Activated gamma-delta T cell treated with Interleukin-2 at 50 U/mL for 16 hours (primary cell): Measurements from ENCODE around the gene MAPK6.
"Not testable (repeated sequence)": the region's sequence is repeated elsewhere in the genome, so short reads cannot be mapped to it uniquely, and the experiment has no call there.

Experiments used
- DNase-seq: peaks from one replicate; pipeline ENCODE4 v3.0.0-alpha.2; 2020

The MAPK6 gene

DNA sequence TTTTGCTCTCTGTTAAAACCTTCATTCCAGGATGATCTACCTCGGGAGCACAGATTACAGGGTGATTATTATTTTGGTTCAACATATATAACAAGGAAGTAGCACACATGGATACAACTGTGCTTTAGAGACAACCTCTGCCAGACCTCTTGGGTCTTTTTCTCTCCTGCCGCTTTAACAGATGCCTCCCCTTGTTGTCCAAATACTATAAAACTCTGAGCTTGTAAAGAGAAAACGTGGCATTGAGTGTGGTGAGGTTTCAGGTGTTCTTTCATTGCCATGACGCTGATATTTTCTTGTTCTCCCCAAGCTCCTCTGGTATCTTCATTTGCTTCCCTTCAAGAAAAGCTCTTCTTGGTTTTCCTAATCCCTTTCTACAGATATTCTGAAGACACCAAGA is 64.6 kb downstream of the MAPK6 start:
- DNase-seq = no peak

DNA sequence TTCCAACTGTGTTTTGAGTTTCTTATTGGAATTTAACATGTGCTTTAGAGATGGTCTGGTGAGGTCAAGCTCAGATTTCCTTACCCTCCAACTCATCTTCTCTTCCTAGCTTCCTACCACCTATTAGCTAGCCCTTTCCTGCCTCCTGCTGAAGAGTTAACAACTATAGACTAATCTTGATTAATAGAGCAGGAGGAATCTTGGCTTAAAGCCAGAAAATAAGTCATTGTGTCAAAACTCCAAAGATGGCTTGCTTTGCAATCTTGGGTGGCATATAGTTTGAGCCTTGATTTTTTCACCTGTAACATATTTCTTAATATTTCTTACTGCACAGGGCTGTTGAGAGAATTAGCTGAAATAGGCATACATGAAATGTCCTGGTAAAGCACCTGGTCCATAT is 66.3 kb downstream of the MAPK6 start:
- DNase-seq = no peak

GRCh38 chr15:52086011-52086786 is 67.2 kb downstream of the MAPK6 start:
- DNase-seq = no peak

DNA sequence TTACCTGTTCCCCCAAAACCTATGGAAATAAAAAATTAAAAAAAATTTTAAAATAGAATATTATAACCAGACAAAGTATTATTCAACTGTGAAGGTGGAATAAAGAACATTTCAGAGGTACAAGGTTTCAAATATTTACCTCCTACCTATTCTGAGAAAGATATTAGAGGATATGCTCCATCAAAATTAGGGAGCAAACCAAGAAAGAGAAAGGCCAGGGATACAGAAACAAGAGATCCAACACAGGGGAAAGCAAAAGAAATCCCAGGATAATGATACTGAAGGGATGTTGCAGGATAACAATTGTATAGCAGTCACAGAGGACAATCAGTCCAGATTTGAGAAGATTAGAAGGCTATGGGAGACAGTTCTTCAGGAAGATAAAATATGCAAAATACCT is 71.2 kb downstream of the MAPK6 start:
- DNase-seq = no peak

DNA sequence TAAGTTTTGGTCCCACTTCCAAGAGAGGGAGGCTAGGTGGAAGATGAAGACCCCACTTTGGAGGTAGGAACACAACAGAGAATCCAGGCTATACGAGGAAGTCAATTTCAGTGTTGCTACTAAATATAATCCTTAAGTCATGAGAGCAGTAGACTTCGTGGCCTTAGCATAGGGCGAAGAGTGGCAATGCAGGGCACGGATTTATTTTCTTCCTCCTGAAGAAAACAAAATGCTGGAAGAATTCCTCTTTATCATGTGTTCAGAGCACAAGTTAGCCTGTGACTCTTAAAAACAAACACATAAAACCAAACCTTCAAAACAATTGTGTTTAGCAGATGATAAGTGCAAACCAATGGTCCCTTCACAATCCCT is 74.1 kb downstream of the MAPK6 start:
- no peak for DNase-seq

DNA sequence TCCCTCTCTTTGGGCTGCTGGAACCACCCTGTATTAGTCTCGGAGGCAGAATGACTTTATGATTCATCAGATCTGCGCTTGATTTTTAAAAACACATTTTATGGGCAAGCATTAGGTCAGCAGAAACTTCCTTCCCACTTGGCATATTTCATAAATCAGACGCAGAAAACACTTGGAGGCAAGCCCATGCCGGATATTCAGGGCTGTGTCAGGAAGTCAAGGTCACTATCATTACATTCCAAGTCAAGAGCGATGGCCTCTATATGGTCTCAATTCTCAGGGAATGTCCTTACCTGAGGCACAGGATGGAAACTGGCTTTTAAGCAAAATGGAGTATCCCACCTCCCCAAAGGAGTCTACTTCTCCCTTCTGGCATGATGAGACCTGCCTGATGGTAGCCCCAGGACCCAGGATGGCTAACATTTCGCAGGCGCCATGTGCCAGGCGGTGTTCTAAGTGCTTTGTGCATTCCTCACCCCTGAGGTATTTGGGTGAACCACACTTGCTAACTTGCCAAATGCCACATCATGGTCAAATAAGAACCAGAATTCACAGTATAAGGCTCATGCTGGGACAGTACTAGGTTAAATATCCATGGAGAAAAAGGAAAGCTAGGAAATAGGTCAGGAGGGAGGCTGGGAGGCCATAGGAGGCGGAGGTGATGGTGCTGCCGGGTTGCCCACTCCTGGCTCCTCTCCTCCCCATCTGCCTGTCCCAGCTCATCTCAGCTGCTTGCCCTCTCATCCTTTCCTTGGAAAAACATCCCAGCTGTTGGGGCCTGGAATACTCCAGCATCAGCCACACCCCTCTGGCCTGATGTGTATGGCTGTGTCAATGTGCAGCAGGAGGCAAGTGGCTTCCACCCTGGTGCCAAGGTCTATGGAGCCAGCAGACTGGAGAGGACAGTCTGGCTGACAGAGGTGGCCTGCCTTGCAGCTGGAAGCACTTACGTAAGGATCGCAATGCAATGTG is 74.8 kb downstream of the MAPK6 start:
- DNase-seq = no peak

DNA sequence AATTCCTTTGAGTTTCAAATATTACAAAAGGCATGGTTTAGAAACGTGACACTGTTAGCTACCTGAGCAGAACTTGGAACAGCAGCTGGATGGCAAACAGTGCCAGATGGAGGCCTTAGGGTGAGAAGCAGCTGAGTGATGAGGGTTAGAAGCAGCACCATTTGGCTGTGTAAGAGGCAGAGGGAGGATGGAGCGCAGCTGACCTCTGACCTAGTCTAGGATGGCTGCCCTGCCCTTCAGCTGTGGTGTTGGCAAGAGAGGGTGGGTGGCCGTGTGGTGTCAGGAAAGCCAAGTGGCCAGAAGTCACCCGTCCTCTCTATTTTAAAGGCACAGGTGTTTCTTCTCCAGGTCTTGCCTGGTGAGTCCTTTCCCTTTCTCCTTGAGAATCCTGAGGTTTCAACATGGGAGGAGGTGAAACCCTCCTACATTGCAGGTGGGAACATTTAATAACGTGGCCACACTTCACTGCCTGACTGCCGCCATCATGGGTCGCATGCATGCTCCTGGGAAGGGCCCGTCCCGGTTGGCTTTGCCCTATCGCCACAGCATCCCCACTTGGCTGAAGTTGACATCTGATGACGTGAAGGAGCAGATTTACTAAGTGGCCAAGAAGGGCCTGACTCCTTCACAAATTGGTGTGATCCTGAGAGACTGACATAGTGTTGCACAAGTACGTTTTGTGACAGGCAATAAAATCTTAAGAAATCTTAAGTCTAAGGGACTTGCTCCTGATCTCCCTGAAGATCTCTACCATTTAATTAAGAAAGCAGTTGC is 76.0 kb downstream of the MAPK6 start:
- no peak for DNase-seq

GRCh38 chr15:52095597-52096262 is 76.7 kb downstream of the MAPK6 start:
- no peak for DNase-seq

- not testable (repeated sequence) for DNase-seq
These were observed 77.5 kb downstream of the MAPK6 start for GRCh38 chr15:52096536-52096935.

DNA sequence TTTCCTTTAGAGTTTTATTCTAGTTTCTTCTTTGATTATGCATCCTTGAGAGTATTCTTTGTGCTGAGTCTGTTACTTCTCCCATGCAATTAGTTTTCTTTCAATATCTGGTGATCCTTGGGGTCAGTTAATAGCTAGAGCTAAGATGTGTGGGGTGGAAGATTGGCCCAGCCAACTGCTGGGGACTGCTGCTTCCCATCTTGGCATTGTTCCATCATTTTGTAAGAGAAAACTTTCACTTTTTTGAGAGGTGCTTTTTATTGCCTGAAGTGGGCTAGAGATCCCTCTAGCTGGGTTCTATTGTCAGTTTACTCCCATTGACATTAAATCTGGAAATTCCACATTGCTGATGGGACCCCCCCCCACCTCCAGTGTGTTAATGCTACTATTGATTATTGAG is 78.2 kb downstream of the MAPK6 start:
- no peak for DNase-seq

GRCh38 chr15:52098323-52098722 is 79.3 kb downstream of the MAPK6 start:
- DNase-seq = no peak

DNA sequence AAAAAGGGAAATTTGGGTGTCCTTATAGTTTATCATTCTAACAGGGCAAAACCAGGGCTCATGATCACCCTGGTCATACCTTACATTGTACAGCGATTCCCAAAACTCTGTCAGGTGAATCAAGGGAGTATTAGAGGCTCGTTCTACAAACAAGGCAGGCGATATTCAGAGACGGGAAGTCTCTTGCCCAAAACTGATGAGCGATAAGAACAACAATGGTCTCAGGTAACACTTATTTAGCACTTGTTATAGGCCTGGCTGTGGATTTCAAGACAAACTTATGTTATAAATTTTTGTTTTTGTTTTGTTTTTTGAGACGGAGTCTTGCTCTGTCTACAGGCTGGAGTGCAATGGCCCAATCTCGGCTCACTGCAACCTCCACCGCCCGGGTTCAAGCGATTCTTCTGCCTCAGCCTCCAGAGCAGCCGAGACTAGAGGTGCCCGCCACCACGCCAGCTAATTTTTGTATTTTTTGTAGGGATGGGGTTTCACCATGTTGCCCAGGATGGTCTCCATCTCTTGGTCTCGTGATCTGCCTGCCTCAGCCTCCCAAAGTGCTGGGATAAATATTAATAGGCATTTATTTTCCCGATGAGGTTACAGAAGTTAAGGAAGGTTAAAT is 80.7 kb downstream of the MAPK6 start:
- no peak for DNase-seq

DNA sequence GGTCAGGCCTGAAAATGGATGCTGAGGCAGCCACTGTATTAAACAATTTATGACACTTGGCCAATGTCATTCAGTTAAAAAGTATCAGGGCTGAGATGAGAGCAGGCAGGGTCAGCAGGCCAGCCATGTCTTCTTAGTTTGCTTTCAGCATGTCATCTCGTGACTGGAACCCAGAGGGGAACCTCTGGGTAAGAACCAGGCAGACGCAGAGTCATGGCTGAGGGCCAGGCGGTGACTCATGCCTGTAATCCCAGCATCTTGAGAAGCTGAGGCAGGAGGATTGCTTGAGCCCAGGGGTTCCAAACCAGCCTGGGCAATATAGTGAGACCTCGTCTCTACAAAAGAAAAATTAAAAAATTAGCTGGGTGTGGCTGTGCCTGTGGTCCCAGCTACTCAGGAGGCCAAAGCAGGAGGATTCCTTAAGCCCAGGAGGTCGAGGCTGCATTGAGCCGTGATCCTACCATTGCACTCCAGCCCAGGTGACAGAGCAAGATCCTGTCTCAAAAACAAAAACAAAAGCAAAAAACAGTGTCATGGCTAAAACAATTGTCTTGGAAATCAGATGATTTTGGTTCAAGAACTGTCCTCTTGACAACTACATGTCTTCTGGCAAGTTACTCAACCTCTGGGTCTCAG is 81.9 kb downstream of the MAPK6 start:
- no peak for DNase-seq

- DNase-seq = no peak
These were observed 82.7 kb downstream of the MAPK6 start for GRCh38 chr15:52101542-52102323.

GRCh38 chr15:52102463-52102862 is 83.4 kb downstream of the MAPK6 start:
- DNase-seq = no peak

GRCh38 chr15:52103217-52104207 is 84.5 kb downstream of the MAPK6 start:
- no peak for DNase-seq

DNA sequence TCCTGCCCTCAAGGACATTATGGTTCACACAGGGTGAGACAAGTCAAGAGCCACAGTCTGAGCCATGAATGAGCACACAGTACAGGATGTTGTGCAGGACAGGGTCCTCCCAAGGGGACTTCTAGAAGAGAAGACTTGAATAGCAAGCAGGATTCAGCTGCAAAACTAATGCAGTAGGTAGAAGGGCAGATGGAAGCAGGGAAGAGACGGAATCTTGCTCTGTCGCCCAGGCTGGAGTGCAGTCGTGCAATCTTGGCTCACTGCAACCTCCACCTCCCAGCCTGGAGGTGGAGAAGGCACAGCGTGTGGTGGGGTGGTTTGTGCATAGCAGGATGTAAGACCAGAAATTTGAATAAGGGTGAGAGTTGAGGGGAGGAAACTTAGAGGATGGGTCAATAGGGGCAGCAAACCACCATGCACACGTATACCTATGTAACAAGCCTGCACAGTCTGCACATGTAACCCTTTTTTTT is 85.5 kb downstream of the MAPK6 start:
- DNase-seq = no peak

GRCh38 chr15:52105846-52106245 is 86.8 kb downstream of the MAPK6 start:
- no peak for DNase-seq

DNA sequence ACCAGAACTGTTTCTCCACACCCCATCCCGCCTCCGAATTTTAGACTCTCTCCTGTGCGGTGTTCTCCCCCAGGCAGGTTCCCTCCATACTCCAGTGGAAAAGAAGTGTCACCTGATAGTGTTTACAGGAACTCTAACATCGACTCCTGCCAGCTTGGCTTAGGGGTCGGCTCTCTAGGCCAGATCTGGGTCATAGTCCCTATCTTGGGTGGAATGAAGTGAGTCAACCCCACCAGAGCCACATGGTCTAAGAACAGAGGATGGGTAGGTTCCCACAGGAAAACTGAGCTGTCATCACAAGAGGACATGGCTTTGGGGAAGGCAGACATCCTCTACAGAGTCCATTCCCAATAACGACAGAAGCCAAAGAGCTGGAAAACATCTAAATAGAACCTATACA is 87.6 kb downstream of the MAPK6 start:
- DNase-seq = no peak
